LNCAP (cell line): ENCODE results near the gene UBASH3B.

Experiments used
- TF ChIP-seq, protein P1 (sequence below): fragments of 450-650 bp; IDR thresholded peaks from 2 replicates; pipeline ENCODE4 v1.5.1; 2017; ENCODE audit warnings: mild to moderate bottlenecking

The UBASH3B gene

DNA sequence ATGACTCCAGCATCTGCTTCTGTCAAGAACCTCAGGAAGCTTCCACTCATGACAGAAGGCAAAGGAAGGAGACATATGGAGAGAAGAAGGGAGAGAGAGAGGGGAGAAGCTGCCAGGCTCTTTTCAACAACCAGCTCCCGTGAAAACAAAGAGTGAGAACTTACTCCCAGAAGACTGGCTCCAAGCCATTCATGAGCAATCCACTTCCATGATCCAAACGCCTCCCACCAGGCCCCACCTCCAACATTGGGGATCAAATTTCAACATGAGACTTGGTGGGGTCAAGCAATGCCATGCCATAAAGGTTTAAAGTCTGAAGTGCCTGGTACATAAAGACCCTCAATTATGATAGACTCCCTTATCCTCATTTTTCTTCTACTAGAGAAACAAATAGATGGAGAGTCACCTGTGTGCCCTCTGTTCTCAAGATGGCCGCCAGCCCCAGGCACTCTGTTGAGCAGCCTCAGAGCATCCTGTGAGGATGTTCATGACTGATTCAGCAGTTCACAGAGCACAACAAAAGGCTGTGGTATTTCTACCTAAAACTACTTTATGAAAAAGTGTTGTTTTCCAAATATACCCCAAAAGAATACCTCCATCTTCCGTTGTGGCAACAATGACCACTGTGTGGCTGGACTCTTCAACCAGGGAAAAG, 113.7 kb downstream of the UBASH3B start:
- TF ChIP-seq, protein P1, sequence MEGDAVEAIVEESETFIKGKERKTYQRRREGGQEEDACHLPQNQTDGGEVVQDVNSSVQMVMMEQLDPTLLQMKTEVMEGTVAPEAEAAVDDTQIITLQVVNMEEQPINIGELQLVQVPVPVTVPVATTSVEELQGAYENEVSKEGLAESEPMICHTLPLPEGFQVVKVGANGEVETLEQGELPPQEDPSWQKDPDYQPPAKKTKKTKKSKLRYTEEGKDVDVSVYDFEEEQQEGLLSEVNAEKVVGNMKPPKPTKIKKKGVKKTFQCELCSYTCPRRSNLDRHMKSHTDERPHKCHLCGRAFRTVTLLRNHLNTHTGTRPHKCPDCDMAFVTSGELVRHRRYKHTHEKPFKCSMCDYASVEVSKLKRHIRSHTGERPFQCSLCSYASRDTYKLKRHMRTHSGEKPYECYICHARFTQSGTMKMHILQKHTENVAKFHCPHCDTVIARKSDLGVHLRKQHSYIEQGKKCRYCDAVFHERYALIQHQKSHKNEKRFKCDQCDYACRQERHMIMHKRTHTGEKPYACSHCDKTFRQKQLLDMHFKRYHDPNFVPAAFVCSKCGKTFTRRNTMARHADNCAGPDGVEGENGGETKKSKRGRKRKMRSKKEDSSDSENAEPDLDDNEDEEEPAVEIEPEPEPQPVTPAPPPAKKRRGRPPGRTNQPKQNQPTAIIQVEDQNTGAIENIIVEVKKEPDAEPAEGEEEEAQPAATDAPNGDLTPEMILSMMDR = no peak

DNA sequence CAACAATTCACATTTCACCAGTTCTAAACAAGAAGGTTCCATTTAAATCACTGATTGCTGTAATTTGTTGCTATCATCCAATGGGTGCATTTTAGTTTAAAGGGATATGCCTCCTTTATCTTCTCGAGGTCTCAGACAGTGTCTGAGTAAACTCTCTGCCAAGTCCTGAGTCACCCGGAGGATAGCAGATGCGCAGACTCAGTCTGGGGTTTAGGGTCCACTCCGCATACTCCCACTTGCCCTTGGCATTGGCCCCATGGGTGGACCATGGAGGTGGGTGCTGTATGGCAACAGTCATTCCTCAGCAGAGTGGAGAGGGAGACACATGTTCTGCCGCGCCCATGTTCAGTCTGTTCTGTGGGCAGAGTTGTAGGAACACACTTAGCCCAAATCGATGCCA, 117.4 kb downstream of the UBASH3B start:
- TF ChIP-seq, protein P1 = no peak

DNA sequence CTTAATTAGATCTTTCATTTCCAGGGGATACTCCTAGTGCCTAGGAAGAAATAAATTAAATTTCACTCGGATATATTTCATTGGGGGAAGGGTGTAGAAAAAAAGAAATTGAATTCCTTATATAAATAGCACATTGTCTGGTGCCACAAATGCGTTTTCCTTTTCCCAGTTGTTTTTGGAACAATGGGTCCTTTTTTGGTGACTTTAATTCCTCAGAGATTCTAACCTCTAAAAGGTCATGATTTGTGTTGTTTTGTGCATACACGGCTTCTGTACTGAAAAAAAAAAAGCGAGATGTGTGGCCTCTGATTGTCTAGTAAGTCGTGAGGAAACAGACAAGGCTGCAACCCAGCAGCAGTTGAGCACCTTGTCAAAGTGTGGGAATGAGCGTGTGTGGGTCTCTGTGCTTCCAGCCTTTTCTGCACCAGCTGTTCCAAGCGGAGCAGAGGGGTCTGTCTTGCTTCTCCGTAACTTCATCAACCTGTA, 118.3 kb downstream of the UBASH3B start:
- TF ChIP-seq, protein P1 = no peak

DNA sequence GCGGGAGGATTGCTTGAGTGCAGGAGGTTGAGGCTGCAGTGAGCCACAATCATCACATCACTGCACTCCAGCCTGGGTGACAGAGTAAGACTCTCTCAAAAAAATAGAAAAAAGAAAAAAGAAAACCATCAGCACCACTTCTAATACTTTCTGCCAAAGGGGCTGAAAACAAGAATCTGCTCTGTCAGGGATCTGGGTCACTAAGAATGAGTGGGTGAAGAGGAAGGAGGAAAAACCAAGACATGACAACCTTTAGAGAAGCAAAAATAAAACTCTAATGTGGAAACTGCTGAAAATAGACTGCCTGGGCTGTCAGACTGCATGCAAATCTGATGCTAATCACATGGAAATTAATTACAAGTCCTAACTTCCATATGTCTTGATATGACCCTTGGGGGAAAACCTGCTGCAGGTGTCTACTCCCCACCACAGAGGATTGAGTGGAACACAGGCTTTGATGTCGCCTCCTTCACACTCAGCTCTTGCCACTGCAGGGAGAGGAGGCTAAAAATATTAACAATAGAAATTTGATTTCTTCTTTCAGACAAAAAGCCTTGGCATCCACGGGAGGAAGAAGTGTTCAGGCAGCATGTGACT, 120.3 kb downstream of the UBASH3B start:
- TF ChIP-seq, protein P1 = no peak

DNA sequence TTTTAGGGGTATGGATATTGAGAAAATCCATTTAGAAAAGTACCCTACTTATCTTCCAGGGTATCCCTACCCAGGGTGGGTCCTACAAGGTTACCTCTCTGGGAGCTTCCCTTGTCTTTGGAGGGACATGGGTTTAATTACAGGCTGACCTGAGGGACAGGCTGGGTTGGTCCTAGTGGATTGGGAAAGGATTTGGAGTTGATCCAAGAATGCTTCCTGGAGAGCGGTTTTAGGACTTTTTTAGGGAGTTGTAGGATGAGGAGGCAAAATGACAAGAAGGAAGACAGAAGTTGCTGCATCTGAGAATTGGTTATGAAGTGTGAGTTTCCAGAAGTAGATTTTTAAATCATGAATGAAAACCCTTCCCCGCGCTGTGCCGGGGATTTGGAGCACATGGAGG, 121.0 kb downstream of the UBASH3B start:
- TF ChIP-seq, protein P1 = no peak

DNA sequence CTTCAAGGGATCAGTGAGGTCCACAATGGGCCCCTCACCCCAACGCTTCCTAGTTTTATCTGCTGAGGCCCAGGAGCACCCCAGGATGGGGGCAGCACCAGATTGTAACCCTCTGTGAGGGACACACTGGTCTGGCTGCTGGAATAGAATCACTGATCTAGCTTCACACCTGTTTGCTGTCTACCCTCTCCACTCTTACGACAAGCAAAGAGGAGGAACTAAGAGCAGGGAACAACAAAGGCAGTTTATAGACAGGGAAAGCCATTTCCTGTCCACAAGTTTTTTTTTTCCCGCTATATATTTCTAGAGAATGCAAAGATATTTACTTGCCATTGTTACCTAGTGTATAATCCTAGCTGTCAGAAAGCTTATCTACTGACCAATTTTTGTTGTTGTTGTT, 121.8 kb downstream of the UBASH3B start:
- TF ChIP-seq, protein P1 = no peak

DNA sequence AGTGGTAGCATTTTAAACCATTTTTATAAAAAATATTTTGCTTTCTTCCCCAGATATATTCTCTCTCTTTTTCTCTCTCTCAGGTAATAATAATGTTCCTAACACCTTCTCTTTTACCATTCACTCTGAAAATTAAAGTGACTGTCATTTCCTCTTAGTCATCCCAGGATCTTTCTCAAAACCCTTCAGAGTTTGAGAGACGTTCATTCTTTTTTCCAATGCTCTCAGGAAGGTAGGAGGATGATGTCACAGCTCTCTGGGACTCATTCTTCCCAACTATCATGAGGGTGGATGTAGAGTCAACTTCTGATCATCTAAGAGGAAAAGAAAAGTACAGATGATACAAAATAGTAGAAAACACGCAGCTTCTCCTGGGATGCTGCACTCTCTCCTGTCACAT, 122.6 kb downstream of the UBASH3B start:
- TF ChIP-seq, protein P1 = no peak
